Activated naive CD4-positive, alpha-beta T cell treated with anti-CD3 and anti-CD28 coated beads for 36 hours (primary cell): ENCODE measurements around the gene CES2. TPM values are rescaled to one million over a fixed set of nuclear protein-coding genes. Genes with fewer than 3 reads are reported as not detected.

Source experiments
- CTCF ChIA-PET: fragments of 350-600 bp; sonication (Branson Sonifier 250); formaldehyde crosslinking; loops from one replicate; lab custom pipeline; 2021; ENCODE audit warnings: antibody characterized with exemption; lab: Charles Lee
- DNase-seq: peaks from one replicate; pipeline ENCODE4 v3.0.0-alpha.2; 2020
- H3K27ac Mint-ChIP-seq: one replicate; pipeline ENCODE4 v1.8.0; 2021; ENCODE audit warnings: mild to moderate bottlenecking, mixed read lengths
- H3K27me3 Mint-ChIP-seq: one replicate; pipeline ENCODE4 v1.8.0; 2021; ENCODE audit warnings: low read depth, mixed read lengths
- H3K36me3 Mint-ChIP-seq: one replicate; pipeline ENCODE4 v1.8.0; 2021; ENCODE audit warnings: low read depth, mixed read lengths
- H3K4me1 Mint-ChIP-seq: one replicate; pipeline ENCODE4 v1.8.0; 2021; ENCODE audit warnings: low read depth, mixed read lengths
- H3K4me3 Mint-ChIP-seq: one replicate; pipeline ENCODE4 v1.8.0; 2021; ENCODE audit warnings: mild to moderate bottlenecking, moderate library complexity, mixed read lengths
- H3K9me3 Mint-ChIP-seq: one replicate; pipeline ENCODE4 v1.8.0; 2021; ENCODE audit warnings: mixed read lengths
- intact Hi-C: fragments of 100-400 bp; cut with micrococcal nuclease; formaldehyde crosslinking; loops from one replicate; pipeline ENCODE4 v1.15.1; 2023
- total RNA-seq, 2 experiments: library from RNA; stranded (reverse); gene quantifications; one replicate each; pipeline ENCODE4 v1.2.3, GENCODE V29; 2021

The CES2 gene
- total RNA-seq, 2 experiments from 2014 or later = 20.0 to 22.0 TPM

DNA sequence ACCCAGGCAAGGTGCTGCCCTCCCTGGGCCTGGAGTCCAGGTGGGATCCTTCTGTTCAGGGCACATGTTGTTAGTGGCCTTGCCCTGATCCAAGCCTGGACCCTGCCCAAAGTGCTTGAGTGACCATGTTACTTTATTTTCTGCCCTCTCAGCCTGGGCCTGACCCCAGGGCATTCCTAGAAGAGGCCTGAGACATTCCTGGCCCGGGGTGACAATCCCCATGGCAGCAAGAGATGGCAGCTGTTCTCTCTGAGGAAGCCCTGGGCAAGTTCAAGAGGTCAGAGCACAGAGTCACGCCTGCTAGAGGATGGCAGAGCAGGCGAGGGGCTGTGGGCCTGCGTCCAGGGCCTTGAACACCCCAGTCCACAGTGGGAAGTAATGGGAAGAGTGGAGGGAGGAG, 21.6 kb upstream of the CES2 start:
- no peak overlapping the region for H3K4me3 Mint-ChIP-seq
- H3K27me3 Mint-ChIP-seq = no peaks in the 10 kb centered on the region
- no peaks in the 10 kb centered on the region for H3K4me1 Mint-ChIP-seq
- no peaks in the 10 kb centered on the region for H3K9me3 Mint-ChIP-seq
- intact Hi-C loops = no loop called here
- DNase-seq = no peak
- CTCF ChIA-PET = no interaction called here
- H3K36me3 Mint-ChIP-seq = no peaks in the 10 kb centered on the region
- H3K27ac Mint-ChIP-seq = no peak overlapping the region

DNA sequence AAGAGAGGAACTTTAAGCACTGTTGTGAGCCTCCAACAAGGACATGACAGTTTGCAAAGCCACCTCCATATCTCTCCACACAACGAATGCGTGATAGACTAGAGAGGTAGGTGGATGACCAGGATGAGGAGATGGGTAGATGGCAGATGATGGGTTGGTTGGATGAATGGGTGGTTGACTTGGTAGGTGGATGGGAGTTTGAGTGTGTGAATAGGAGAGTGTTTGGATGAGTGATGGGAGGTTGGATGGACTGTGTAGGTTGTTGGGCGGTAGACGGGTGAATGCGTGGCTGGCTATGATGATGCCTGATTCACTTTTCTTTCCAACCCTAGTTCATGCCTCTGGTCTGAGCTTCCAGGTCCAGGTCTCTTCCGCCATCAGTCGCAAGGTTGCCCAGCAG, 20.8 kb upstream of the CES2 start:
- CTCF ChIA-PET = no interaction called here
- Mint-ChIP-seq H3K36me3 (no peaks in the 10 kb centered on the region), H3K27ac (no peak overlapping the region), H3K4me1 (no peaks in the 10 kb centered on the region), H3K4me3 (no peak overlapping the region), H3K9me3 (no peaks in the 10 kb centered on the region), H3K27me3 (no peaks in the 10 kb centered on the region)
- no peak for DNase-seq
- intact Hi-C loops = no loop called here

DNA sequence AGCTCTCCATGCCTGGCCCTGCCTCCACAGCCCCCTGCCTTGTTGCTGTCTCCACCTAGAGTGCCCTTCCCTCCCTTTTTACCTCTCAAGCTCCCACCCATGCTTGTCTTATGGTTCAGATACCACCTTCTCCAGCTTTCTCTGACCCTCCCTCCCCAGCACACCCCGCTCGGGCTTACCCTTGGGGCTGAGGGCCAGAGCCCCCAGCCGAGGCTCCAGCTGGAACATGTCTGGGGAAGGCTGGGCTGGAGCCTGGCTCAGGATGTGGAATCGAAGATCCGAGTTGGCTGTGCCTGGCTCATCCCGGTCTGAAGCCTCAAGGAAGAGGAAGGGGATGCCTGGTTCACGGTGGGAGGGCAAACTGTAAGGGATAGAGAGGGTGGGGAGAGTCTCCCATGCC, 20.3 kb upstream of the CES2 start:
- no peak overlapping the region for H3K4me3 Mint-ChIP-seq
- no peaks in the 10 kb centered on the region for H3K27me3 Mint-ChIP-seq
- H3K4me1 Mint-ChIP-seq = no peaks in the 10 kb centered on the region
- CTCF ChIA-PET = no interaction called here
- H3K27ac Mint-ChIP-seq = no peak overlapping the region
- H3K9me3 Mint-ChIP-seq = no peaks in the 10 kb centered on the region
- DNase-seq = no peak
- intact Hi-C loops = no loop called here
- H3K36me3 Mint-ChIP-seq = no peaks in the 10 kb centered on the region

DNA sequence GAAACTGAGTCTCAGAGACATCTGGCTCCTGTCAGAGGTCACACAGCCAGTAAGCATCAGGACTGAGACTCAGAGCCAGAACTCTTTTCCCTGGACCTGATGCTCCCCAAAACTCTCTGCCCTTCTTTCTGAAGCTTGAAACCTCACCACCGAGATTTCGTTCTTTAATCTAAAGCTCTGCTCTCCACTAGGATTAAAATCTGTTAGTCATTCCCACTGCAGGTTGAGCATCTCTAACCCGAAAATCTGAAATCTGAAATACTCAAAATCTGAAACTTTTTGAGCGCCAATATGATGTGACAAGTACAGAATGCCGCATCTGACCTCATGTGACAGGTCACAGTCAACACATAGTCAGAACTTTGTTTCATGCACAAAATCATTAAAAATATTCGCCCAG, 18.8 kb upstream of the CES2 start:
- CTCF ChIA-PET = interaction anchor here (1.4 kb wide), 1 partner anchor 85 kb away, joined by 4 read pairs; no protein-coding TSS in a partner anchor
- Mint-ChIP-seq H3K36me3 (no peaks in the 10 kb centered on the region), H3K27ac (no peak overlapping the region), H3K4me1 (no peaks in the 10 kb centered on the region), H3K9me3 (no peaks in the 10 kb centered on the region), H3K4me3 (no peak overlapping the region), H3K27me3 (no peaks in the 10 kb centered on the region)
- no peak for DNase-seq
- intact Hi-C loops = no loop called here

DNA sequence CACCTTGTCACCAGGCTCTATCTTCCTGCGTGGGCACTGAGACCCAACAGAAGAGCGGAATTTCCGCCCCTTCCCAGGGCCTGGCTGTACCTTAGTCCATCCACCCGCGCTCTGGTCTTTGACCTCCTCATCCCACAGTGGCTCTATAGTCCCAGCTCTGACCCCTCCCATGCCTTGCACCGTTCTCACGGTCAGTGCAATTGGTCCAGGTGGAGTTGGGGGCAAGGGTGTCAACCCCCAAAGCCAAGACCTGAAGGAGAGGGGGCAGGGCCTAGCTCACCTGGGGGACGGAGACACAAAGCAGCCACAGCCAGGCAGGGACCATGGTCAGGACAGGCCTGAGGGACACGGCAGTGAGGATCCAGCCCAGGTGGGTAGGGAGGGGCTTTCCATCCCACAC, 17.6 kb upstream of the CES2 start:
- Mint-ChIP-seq H3K27me3 (no peaks in the 10 kb centered on the region), H3K4me3 (no peak overlapping the region), H3K27ac (no peak overlapping the region), H3K9me3 (no peaks in the 10 kb centered on the region), H3K36me3 (no peaks in the 10 kb centered on the region), H3K4me1 (no peaks in the 10 kb centered on the region)
- CTCF ChIA-PET = interaction anchor here (1.0 to 1.8 kb wide), 3 partner anchors 22 to 261 kb away, joined by 3 to 6 read pairs (median 4); no protein-coding TSS in a partner anchor
- no peak for DNase-seq
- intact Hi-C loops = no loop called here

DNA sequence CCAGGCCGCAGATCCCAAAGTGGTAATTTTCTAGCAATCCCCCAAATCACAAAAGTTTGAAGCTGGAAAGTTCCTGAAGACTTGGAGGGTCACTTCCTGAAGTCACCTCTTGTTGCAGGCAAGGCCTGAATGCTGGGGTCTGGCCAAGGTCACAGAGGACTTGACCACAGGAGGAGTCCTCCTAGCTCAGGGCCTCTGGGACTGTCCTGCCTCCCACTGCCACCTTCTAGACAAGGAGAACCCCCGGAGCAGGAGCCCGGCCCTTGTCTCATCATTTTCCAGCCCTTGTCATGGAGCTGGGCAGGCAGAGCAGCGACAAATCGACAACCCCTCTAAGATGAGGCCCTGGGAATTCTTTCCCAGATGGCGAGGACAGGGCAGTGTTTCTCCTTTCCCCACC, 17.0 kb upstream of the CES2 start:
- no peaks in the 10 kb centered on the region for H3K4me1 Mint-ChIP-seq
- no peak overlapping the region for H3K27ac Mint-ChIP-seq
- intact Hi-C loops = no loop called here
- CTCF ChIA-PET = interaction anchor here (1.0 to 1.8 kb wide), 2 partner anchors 23 to 262 kb away, joined by 3 to 6 read pairs; no protein-coding TSS in a partner anchor
- H3K9me3 Mint-ChIP-seq = no peaks in the 10 kb centered on the region
- no peaks in the 10 kb centered on the region for H3K36me3 Mint-ChIP-seq
- H3K27me3 Mint-ChIP-seq = peaks cover 3% of the 10 kb centered on the region
- no peak overlapping the region for H3K4me3 Mint-ChIP-seq
- DNase-seq = no peak

DNA sequence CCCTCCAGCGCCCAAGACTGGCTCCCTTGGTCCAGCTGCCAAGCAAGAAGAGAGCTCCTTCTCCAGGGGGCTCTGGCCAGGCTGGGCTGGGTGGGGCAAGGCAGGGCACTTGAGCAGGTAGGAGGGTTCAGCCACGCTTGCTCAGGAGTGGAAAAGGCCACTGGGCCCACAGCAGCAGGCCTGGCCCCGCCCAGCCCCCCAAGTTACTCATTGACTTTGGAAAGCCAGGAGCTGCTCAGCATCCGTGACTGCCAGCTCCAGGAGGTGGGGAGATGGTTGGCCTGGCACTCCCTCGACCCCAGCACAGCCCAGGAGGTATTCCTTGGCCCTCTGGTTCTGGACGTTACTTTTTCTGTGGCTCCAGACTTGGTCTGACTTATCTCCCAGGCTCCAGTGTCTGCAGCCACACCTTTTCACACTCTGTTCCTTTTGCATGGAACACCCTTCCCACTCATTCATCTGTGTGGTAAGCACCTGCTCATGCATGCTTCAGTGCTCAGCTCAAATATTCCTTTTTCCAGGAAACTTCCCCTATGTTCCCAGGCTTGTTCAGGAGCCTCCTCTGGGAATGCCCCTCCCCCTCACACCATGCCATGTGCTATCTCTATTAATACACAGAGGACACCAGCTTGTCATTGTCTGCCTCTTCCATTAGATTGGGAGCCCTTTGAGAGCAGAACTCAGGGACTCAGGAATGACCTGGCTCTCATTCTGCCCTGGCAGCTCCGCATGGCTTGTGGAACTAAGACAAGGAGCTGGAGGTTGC, 16.3 kb upstream of the CES2 start, which contains the start of gene CDH16:
Gene CDH16 (minus strand): TSS at position 83 of the 766 bp plus-strand sequence. CDS start 820 bp downstream, outside the sequence.
- Mint-ChIP-seq H3K27ac (no peak within 1 kb of the TSS), H3K9me3 (no peaks in the 10 kb centered on the region), H3K27me3 (peaks cover 10% of the 10 kb centered on the region), H3K36me3 (no peaks in the 10 kb centered on the region), H3K4me1 (no peaks in the 10 kb centered on the region), H3K4me3 (no peak within 1 kb of the TSS)
- CTCF ChIA-PET = interaction anchor here (1.8 kb wide), 1 partner anchor 24 kb away, joined by 6 read pairs; no protein-coding TSS in a partner anchor
- intact Hi-C loops = no loop called here
- DNase-seq = no peak

DNA sequence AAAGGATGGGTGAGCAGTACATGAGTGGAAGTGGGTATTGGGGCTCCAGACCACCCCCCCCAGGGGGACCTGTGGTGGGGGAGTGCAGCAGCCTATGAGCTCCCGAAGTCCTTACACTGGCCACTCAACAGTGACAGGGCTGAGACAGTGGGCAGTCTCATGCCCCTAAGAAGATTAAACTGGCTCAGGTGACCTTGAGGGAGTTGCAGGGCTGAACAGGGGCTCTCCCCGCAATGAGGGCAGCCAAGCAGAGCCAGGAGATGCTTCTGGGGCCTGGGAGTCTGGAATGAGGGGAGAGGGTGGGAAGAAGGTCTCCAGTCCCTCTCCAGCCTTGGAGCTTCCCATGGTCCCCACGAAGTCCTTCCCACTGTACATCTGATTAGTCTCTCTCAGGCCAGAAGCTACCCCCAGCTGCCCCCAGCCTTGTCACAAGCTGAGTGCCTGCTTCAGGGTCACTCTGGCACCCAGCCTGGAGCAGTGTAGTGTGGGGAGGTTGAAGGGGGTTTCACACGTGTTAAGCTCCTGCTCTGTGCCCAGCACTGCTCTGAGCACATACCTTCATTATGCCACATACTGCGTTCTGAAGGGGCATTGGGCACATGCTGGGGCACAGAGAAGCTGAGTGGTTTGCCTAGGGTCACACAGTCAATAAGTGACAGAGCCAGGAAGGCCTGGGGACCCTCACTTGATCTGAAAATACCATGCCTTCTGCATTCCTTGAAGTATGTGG, 15.6 kb upstream of the CES2 start:
- CTCF ChIA-PET = no interaction called here
- intact Hi-C loops = no loop called here
- DNase-seq = no peak
- no peak overlapping the region for H3K4me3 Mint-ChIP-seq
- no peaks in the 10 kb centered on the region for H3K4me1 Mint-ChIP-seq
- peaks cover 15% of the 10 kb centered on the region for H3K27me3 Mint-ChIP-seq
- H3K36me3 Mint-ChIP-seq = no peaks in the 10 kb centered on the region
- H3K9me3 Mint-ChIP-seq = no peaks in the 10 kb centered on the region
- no peak overlapping the region for H3K27ac Mint-ChIP-seq

DNA sequence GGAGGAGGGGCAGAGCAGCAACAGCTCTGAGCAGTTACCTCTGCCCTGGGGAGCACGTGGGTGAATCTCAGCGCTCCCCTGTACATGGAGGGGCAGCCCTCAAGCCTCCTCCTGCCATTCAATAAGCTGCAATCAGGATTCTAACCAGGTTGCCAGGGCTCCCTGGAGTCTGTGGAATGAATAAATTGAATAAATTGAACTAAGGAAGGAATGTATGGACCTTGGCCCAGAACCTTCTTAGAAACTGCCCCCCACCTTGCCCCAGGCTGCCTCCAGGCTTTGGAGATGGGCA, 15.1 kb upstream of the CES2 start:
- H3K4me1 Mint-ChIP-seq = peaks cover under 1% of the 10 kb centered on the region
- H3K27ac Mint-ChIP-seq = no peak overlapping the region
- peaks cover 16% of the 10 kb centered on the region for H3K27me3 Mint-ChIP-seq
- CTCF ChIA-PET = no interaction called here
- no peaks in the 10 kb centered on the region for H3K36me3 Mint-ChIP-seq
- H3K4me3 Mint-ChIP-seq = no peak overlapping the region
- H3K9me3 Mint-ChIP-seq = no peaks in the 10 kb centered on the region
- DNase-seq = no peak
- intact Hi-C loops = no loop called here

DNA sequence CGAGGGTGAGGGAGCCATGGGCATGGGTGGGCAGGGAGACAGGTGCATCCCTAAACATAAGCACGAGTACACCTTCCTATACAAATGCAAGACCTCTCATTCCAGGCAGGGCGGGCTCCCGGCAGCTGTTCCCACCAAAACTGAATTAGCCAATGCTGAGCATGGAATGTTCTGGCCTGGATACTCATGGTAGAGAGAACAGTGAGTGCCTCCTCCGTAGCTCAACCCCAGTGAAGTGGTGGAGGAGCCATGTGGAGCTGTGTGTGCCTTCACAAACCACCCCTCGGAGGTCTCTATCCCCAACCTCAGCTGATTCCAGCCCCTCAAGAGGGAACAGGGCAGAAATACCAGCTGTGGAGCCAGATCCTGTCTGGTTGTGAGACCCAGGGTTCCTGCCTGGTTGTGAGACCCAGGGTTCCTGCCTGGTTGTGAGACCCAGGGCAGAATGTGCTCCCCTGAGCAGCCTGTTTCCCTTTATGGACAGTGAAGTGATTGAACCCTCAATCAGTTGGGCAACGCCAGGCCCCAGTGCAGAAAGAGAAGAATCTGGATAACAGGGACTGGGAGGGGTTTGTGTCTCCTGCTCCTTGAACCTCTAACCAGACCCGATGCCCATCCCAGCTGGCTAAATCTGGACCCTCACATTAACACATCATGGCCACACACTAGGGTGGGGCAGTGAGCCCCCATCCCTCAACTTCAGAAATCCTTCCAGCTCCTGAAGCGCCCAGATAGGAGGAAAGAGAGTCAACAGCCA, 14.2 kb upstream of the CES2 start:
- DNase-seq = no peak
- H3K4me3 Mint-ChIP-seq = no peak overlapping the region
- no peaks in the 10 kb centered on the region for H3K9me3 Mint-ChIP-seq
- H3K4me1 Mint-ChIP-seq = peaks cover 7% of the 10 kb centered on the region
- intact Hi-C loops = no loop called here
- CTCF ChIA-PET = interaction anchor here (0.6 to 1.7 kb wide), 4 partner anchors 9 to 91 kb away, joined by 3 to 6 read pairs (median 3); no protein-coding TSS in a partner anchor
- no peaks in the 10 kb centered on the region for H3K36me3 Mint-ChIP-seq
- H3K27me3 Mint-ChIP-seq = peaks cover 24% of the 10 kb centered on the region
- no peak overlapping the region for H3K27ac Mint-ChIP-seq

DNA sequence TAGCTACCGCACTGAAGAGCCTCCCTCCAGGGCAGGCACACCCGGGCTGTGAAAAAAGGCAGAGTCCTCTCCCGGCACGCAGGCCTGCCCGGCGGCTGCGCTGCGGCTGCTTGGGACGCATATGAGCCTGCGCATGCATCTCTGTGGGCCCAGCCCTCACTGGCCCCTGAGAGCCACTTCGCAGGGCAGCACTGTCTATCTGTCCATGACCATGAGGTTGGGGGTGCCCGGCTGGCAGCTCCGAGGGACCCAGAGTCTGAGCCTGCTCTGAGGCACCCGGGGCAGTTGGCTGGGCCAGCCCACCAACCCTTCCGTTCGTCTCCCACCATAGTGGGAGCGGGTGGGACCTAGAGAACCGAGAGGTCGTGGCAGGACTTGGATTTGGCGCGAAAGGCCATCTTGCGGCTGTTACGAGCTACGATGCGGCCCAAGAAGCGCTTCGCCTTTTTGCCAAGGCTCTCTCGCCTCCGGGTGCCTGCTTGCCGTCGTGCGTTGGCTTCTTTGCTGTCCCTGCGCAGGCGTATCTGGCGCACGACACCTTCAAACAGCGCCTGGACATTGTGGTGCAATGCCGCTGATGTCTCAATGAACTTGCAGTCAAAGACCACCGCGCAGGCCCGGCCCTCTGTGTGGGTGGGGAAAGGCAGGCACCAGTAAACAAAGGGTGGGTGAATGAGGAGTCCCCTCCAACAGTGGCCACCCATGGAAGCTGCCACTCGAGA, 13.4 kb upstream of the CES2 start:
- CTCF ChIA-PET = interaction anchor here (0.6 to 1.7 kb wide), 5 partner anchors 10 to 92 kb away, joined by 3 to 7 read pairs (median 3); no protein-coding TSS in a partner anchor
- H3K27me3 Mint-ChIP-seq = peaks cover 24% of the 10 kb centered on the region
- no peak overlapping the region for H3K27ac Mint-ChIP-seq
- H3K4me1 Mint-ChIP-seq = peaks cover 7% of the 10 kb centered on the region
- no peak for DNase-seq
- intact Hi-C loops = no loop called here
- no peak overlapping the region for H3K4me3 Mint-ChIP-seq
- no peaks in the 10 kb centered on the region for H3K36me3 Mint-ChIP-seq
- H3K9me3 Mint-ChIP-seq = no peaks in the 10 kb centered on the region
